Measurements from ENCODE around the gene C11orf58. TPM values are rescaled to one million over a fixed set of nuclear protein-coding genes. Genes with fewer than 3 reads are reported as not detected.

Gene C11orf58
- total RNA-seq, 1 experiment from 2014 or later, result 175 TPM

DNA sequence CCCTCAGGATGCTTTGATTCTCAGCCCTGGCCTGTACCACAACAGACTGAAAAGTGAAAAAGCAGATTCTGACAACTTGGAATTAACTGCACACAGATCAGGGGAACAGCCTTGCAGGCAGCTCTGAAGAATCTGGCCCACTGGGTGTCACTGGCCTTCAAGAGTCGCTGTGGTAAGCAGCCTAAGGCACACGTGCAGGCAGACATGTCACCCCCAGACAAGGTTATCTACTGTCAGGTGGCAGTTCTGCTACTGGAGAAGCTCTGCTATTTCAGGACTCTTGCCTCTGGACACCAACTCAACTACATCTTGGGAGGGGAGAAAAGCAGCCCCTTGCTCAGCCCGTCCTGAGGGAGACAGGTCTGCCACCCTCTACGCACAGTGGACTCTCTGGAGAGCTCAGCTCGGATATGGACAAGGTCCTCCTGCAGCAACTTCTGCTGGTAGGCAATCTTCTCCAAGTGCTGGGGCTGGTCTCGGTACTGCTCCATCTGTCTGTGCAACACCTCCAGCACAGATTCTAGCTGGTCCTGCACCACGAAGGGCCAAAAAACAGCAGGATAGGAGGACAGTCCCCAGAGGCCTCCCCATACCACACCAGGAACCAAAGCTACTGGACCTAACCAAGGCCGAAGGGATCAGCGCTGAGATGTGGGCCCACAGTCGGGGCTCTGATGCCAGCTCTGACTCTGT lies 63.0 kb downstream of the C11orf58 start:
- no peak for DNase-seq (ENCODE audit: low read depth)

- DNase-seq (ENCODE audit: low read depth), result no peak
Observed at GRCh38 chr11:16804104-16804947, 65.9 kb downstream of the C11orf58 start.

- no peak for DNase-seq (ENCODE audit: low read depth)
Observed at GRCh38 chr11:16805938-16806337, 67.5 kb downstream of the C11orf58 start.

GRCh38 chr11:16806791-16807190 lies 68.3 kb downstream of the C11orf58 start:
- DNase-seq (ENCODE audit: low read depth), result peak; percentile 12

GRCh38 chr11:16807306-16807705 lies 68.9 kb downstream of the C11orf58 start:
- no peak for DNase-seq (ENCODE audit: low read depth)

Measured in LHCN-M2 (cell line).